ENCODE measurements around the gene RPS18. TPM values are rescaled to one million over a fixed set of nuclear protein-coding genes. Genes with fewer than 3 reads are reported as not detected.
A peak's percentile ranks its signal among the peaks of the same experiment; 100 is the strongest.

The RPS18 gene
- total and polyA plus RNA-seq, 12 donors: 1,323 to 8,448 (median 2,110) TPM

DNA sequence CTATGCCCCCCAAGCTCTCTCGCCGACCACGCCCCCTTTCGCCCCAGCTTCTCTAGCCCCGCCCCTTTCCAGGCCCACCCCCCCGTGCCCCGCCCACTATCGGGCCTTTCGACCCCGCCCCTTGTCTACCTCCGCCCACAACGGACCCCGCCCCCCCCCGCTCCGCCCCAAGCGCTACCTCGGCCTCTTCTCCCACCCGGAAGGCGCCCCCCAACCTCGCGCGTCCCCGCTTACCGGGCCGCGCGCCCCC lies 45.5 kb downstream of the RPS18 start:
- Histone ChIP-seq H3K36me3 (replicated peaks in 1 of 2) (peaks cover 0 to 32% of the 10 kb centered on the region in 2 donors), H3K27me3 (no peaks in the 10 kb centered on the region), H3K4me1 (replicated peaks in 1 of 2) (peaks cover 51 to 68% of the 10 kb centered on the region in 2 donors), H3K9me3 (replicated peaks in 1 of 3) (no peaks in the 10 kb centered on the region), H3K27ac (peak overlapping the region in 3 of 5 donors; percentile 72 to 90 (median 81)), H3K4me3 (peak overlapping the region in 2 of 4 donors; percentile 35 to 58)
- TF ChIP-seq POLR2A (IDR thresholded peaks at IDR 0.05): no peak
- TF ChIP-seq, protein P1, sequence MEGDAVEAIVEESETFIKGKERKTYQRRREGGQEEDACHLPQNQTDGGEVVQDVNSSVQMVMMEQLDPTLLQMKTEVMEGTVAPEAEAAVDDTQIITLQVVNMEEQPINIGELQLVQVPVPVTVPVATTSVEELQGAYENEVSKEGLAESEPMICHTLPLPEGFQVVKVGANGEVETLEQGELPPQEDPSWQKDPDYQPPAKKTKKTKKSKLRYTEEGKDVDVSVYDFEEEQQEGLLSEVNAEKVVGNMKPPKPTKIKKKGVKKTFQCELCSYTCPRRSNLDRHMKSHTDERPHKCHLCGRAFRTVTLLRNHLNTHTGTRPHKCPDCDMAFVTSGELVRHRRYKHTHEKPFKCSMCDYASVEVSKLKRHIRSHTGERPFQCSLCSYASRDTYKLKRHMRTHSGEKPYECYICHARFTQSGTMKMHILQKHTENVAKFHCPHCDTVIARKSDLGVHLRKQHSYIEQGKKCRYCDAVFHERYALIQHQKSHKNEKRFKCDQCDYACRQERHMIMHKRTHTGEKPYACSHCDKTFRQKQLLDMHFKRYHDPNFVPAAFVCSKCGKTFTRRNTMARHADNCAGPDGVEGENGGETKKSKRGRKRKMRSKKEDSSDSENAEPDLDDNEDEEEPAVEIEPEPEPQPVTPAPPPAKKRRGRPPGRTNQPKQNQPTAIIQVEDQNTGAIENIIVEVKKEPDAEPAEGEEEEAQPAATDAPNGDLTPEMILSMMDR (IDR thresholded peaks at IDR 0.05): no peak
- intact Hi-C loops (cut with DNase I): no loop called here
- DNase-seq: peak in 2 of 7 donors; percentile 69 to 74
- 0 to 2% (median 1%) methylated on average over 9 to 27 of the region's 27 CpGs; no CpG with 5 or more reads in 1 of the 4 donors for WGBS, 4 donors

DNA sequence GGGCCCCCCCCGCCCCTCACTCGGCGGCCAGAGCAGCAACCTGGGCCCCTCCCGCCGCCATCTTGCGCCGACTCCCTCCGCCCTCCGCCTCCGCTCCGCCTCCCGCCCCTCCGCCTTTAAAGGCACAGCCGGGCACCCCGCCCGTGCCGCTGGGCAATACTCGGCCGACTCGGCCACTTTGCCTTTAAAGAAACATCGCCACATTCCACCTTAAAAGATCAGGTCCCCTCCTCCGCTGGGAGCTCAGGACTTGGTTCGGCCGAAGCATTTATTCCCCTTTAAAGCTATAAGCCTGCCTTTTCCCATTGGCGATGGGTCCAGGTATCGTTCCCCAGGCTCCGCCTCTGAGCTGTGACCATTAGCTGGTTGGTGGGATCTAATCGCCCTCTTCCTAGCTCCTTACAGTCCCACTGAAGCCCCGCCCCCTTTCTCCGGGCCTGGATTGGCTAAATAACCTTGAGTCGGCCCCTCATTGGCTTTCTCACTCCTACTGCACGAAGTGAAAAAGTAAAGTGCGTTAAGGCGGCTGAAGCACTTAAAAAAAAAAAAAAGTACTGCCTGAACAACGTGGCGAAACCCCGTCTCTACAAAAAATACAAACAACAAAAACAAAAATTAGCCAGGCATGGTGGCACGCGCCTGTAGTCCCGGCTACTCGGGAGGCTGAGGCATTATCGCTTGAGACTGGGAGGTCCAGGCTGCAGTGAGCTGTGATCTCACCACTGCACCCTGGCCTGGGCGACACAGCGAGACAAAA lies 46.0 kb downstream of the RPS18 start, which contains the start of gene ZBTB22:
ZBTB22 (minus strand) TSS at position 76 of the 757 bp plus-strand sequence. CDS start 828 bp downstream, outside the sequence.
- Histone ChIP-seq H3K4me3 (peak within 1 kb of the TSS in 2 of 4 donors; percentile 35 to 58), H3K36me3 (replicated peaks in 1 of 2) (peaks cover 0 to 32% of the 10 kb centered on the region in 2 donors), H3K27me3 (no peaks in the 10 kb centered on the region), H3K27ac (peak within 1 kb of the TSS; percentile 72 to 90 (median 78)), H3K9me3 (replicated peaks in 1 of 3) (no peaks in the 10 kb centered on the region), H3K4me1 (replicated peaks in 1 of 2) (peaks cover 49 to 66% of the 10 kb centered on the region in 2 donors)
- DNase-seq: peak; percentile 98 to 100 (median 100)
- TF ChIP-seq, protein P1 (IDR thresholded peaks at IDR 0.05): peak in 1 of 6 experiments; percentile 10
- TF ChIP-seq POLR2A (IDR thresholded peaks at IDR 0.05): peak; percentile 22 to 73
- 1 to 2% (median 1%) methylated on average over 24 to 44 of the region's 44 CpGs for WGBS, 4 donors
- intact Hi-C loops (cut with DNase I): no loop called here

DNA sequence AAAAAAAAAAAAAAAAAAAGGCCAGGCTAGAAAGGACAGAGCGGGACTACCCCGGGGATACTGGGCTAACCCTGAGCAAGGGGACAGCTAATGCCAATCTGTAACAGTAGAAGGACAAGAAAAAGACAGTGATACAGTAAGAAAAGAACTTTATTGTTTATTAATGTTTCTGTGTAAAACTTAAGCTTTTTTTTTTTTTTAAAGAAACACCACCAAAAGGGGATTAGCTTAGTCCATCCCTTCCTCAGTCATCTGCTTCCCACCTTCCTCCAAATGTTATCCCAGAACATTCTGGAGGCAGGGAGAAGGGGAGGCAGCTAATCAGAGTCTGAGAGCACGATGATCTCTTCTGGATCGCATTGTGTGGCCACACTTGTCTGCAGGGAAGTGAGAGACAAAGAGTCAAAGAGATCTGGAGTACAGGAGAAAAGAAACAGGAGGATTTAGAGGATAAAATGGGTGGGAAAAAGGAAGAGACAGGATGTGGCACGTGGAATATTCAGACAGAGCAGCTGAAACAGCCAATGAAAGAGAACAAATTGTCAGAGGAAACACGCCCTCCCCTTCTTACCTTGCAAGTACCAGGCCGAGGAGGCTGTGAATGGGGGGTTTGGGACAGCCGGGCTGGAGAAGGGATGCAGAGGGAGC lies 46.7 kb downstream of the RPS18 start:
- H3K4me1 ChIP-seq (replicated peaks in 1 of 2): peaks cover 49 to 66% of the 10 kb centered on the region in 2 donors
- peak overlapping the region in 2 of 4 donors; percentile 35 to 58 for H3K4me3 ChIP-seq
- WGBS, 4 donors: 62 to 70% (median 64%) methylated on average over 8 of the region's 8 CpGs
- intact Hi-C loops (cut with DNase I): no loop called here
- H3K27me3 ChIP-seq: no peaks in the 10 kb centered on the region
- no peaks in the 10 kb centered on the region for H3K9me3 ChIP-seq (replicated peaks in 1 of 3)
- TF ChIP-seq, protein P1 (IDR thresholded peaks at IDR 0.05): no peak
- TF ChIP-seq POLR2A (IDR thresholded peaks at IDR 0.05): no peak
- peaks cover 0 to 32% of the 10 kb centered on the region in 2 donors for H3K36me3 ChIP-seq (replicated peaks in 1 of 2)
- peak overlapping the region; percentile 72 to 90 (median 78) for H3K27ac ChIP-seq
- DNase-seq: peak in 2 of 7 donors; percentile 21 to 29

DNA sequence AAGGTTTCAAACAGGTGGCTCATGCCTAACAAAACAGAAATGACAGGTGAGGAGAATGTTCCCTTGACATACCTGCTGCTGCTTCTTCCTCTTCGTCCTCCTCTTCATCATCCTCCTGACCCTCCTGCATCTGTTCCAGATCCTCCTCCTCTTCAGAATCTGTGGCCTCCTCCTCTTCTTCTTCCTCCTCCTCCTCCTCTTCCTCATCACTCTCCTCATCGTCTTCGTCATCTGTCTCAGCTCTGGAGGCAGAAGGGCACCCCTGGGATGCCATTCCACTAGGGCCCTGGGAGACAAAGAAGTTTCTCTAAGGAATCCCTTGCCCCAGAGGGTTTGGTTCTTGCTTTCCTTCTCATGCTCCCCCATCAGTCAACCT lies 48.1 kb downstream of the RPS18 start:
- Histone ChIP-seq H3K4me3 (no peak overlapping the region), H3K4me1 (replicated peaks in 1 of 2) (peaks cover 45 to 68% of the 10 kb centered on the region in 2 donors), H3K9me3 (replicated peaks in 1 of 3) (no peaks in the 10 kb centered on the region), H3K27ac (peak overlapping the region; percentile 62 to 96 (median 90)), H3K27me3 (no peaks in the 10 kb centered on the region), H3K36me3 (replicated peaks in 1 of 2) (peaks cover 0 to 32% of the 10 kb centered on the region in 2 donors)
- 77 to 91% (median 79%) methylated on average over 3 of the region's 3 CpGs for WGBS, 4 donors
- intact Hi-C loops (cut with DNase I): no loop called here
- no peak for TF ChIP-seq POLR2A (IDR thresholded peaks at IDR 0.05)
- DNase-seq: no peak

All from adrenal gland (tissue), 12 donors.